ENCODE results near the gene PMIS2. TPM values are rescaled to one million over a fixed set of nuclear protein-coding genes. Genes with fewer than 3 reads are reported as not detected.

Gene PMIS2
- total RNA-seq, 1 experiment from 2014 or later: not detected

- no peaks in the 10 kb centered on the region for H4K20me1 ChIP-seq (ENCODE audit: insufficient read depth)
- no peak overlapping the region for H3K9ac ChIP-seq (ENCODE audit: low read length)
- RAD21 ChIA-PET (ENCODE audit: low non-redundant PET in 1 of 2, low total read pairs in 2 of 2, uncharacterized antibody in 2 of 2, unreplicated experiment in 2 of 2): interaction anchor here in 1 of 2 experiments (0.8 kb wide), 1 partner anchor 91 kb away, joined by 3 read pairs; the partner anchor contains the start of gene COX6B1
- CTCF ChIA-PET: interaction anchor here (1.0 to 1.7 kb wide), 3 partner anchors 8 to 156 kb away, joined by 3 to 8 read pairs (median 3); no protein-coding TSS in a partner anchor
- H3K4me1 ChIP-seq (ENCODE audit: control insufficient read depth in 1 of 2, insufficient read depth in 2 of 2, low read length in 2 of 2): peaks cover 0 to 12% of the 10 kb centered on the region in 2 experiments; a peak in 2 of 4 replicates
- H3K4me3 ChIP-seq (replicated peaks in 1 of 2; ENCODE audit: low read depth in 1 of 2, low read length in 2 of 2): no peak overlapping the region
- intact Hi-C loops (cut with micrococcal nuclease): no loop called here
- H3K27me3 ChIP-seq (ENCODE audit: insufficient read depth, low read length): no peaks in the 10 kb centered on the region
- no peaks in the 10 kb centered on the region for H3K79me2 ChIP-seq (ENCODE audit: insufficient read depth, low read length)
- no peak overlapping the region for H2AFZ ChIP-seq (ENCODE audit: low read depth, low read length, poor library complexity, severe bottlenecking)
- no peaks in the 10 kb centered on the region for H3K9me3 ChIP-seq (ENCODE audit: control insufficient read depth in 1 of 2, insufficient read depth in 1 of 2, low read depth in 1 of 2, low read length in 2 of 2)
- H3K9me2 ChIP-seq (ENCODE audit: insufficient read depth): no peaks in the 10 kb centered on the region
- peak overlapping the region; percentile 84 for H3K4me2 ChIP-seq (ENCODE audit: low read length)
- H3K36me3 ChIP-seq (ENCODE audit: control insufficient read depth in 1 of 2, insufficient read depth in 2 of 2, low read length in 2 of 2): no peaks in the 10 kb centered on the region
- POLR2A ChIA-PET: no interaction called here
- no peak for ATAC-seq
- BruUV-seq (replicated peaks): no TSS peak
- TF ChIP-seq ATF3 (IDR thresholded peaks at IDR 0.05) (no peak), CEBPB (IDR thresholded peaks at IDR 0.05; ENCODE audit: low read depth) (no peak), SIN3A (IDR thresholded peaks at IDR 0.05; ENCODE audit: low read depth) (no peak), ZNF274 (IDR thresholded peaks at IDR 0.05; ENCODE audit: low read depth, low read length) (no peak), EGR1 (IDR thresholded peaks at IDR 0.05; ENCODE audit: low read depth) (no peak), POLR2AphosphoS5 (IDR thresholded peaks at IDR 0.05; ENCODE audit: low read depth, low read length) (no peak), ZBTB33 (IDR thresholded peaks at IDR 0.05; ENCODE audit: extremely low read depth, insufficient replicate concordance, low read length) (no peak), EZH2phosphoT487 (IDR thresholded peaks at IDR 0.05; ENCODE audit: borderline replicate concordance) (no peak), TCF7L2 (IDR thresholded peaks at IDR 0.05; ENCODE audit: borderline replicate concordance, extremely low read depth, insufficient read depth, insufficient read length) (no peak), EZH2 (IDR thresholded peaks at IDR 0.05) (no peak), SP1 (IDR thresholded peaks at IDR 0.05; ENCODE audit: low read depth) (no peak), MAX (IDR thresholded peaks at IDR 0.05) (no peak), JUND (IDR thresholded peaks at IDR 0.05) (no peak), ELF1 (IDR thresholded peaks at IDR 0.05; ENCODE audit: borderline replicate concordance, low read depth) (no peak), CTCF (IDR thresholded peaks at IDR 0.05 in 2 of 3, conservative IDR thresholded peaks at IDR 0.05 in 1 of 3; ENCODE audit: borderline replicate concordance in 1 of 3, insufficient read depth in 1 of 3, low read depth in 2 of 3, low read length in 2 of 3) (no peak), SRF (IDR thresholded peaks at IDR 0.05; ENCODE audit: low read depth) (no peak)
- TF ChIP-seq, protein P1, sequence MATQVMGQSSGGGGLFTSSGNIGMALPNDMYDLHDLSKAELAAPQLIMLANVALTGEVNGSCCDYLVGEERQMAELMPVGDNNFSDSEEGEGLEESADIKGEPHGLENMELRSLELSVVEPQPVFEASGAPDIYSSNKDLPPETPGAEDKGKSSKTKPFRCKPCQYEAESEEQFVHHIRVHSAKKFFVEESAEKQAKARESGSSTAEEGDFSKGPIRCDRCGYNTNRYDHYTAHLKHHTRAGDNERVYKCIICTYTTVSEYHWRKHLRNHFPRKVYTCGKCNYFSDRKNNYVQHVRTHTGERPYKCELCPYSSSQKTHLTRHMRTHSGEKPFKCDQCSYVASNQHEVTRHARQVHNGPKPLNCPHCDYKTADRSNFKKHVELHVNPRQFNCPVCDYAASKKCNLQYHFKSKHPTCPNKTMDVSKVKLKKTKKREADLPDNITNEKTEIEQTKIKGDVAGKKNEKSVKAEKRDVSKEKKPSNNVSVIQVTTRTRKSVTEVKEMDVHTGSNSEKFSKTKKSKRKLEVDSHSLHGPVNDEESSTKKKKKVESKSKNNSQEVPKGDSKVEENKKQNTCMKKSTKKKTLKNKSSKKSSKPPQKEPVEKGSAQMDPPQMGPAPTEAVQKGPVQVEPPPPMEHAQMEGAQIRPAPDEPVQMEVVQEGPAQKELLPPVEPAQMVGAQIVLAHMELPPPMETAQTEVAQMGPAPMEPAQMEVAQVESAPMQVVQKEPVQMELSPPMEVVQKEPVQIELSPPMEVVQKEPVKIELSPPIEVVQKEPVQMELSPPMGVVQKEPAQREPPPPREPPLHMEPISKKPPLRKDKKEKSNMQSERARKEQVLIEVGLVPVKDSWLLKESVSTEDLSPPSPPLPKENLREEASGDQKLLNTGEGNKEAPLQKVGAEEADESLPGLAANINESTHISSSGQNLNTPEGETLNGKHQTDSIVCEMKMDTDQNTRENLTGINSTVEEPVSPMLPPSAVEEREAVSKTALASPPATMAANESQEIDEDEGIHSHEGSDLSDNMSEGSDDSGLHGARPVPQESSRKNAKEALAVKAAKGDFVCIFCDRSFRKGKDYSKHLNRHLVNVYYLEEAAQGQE (IDR thresholded peaks at IDR 0.05; ENCODE audit: low read depth): no peak
- H3K27ac ChIP-seq (ENCODE audit: low read depth, low read length): no peak overlapping the region
- no peak for DNase-seq (ENCODE audit: low read depth, low spot score)
Observed at GRCh38 chr19:35556846-35557538, 29.0 kb upstream of the PMIS2 start.

Data from HCT116 (cell line).